AG04450 (cell line): ENCODE data around the gene PLK5. TPM values are rescaled to one million over a fixed set of nuclear protein-coding genes. Genes with fewer than 3 reads are reported as not detected.
"Not testable (repeated sequence)": the region's sequence is repeated elsewhere in the genome, so short reads cannot be mapped to it uniquely, and the experiment has no call there.

Source experiments
- CTCF ChIA-PET: fragments of 300-600, 350-600 bp; formaldehyde crosslinking; extraction: SDS; loops from one replicate; lab custom pipeline; 2022; ENCODE audit warnings: antibody characterized with exemption, inconsistent platforms; lab: Charles Lee
- POLR2A ChIA-PET: fragments of 350-600 bp; formaldehyde crosslinking; extraction: SDS; loops from one replicate; lab custom pipeline; 2021; ENCODE audit warnings: antibody characterized with exemption, inconsistent platforms; lab: Yijun Ruan, JAX
- DNase-seq: peaks from one replicate; pipeline ENCODE4 v3.0.0-alpha.2; 2011; ENCODE audit warnings: low read depth, low spot score
- H3K27ac ChIP-seq: one replicate; pipeline ENCODE4 v1.5.1; 2012; ENCODE audit warnings: low read depth, low read length, control low read depth
- H3K27me3 ChIP-seq: one replicate; pipeline ENCODE4 v1.6.0; 2012; ENCODE audit warnings: low read length; ENCODE audit not compliant: control insufficient read depth, insufficient read depth
- H3K4me3 ChIP-seq: 2 replicates; pipeline ENCODE4 v1.5.1; 2011; ENCODE audit warnings: mild to moderate bottlenecking, low read depth, low read length, control low read depth
- H3K9me3 ChIP-seq: 2 replicates; pipeline ENCODE4 v1.5.1; 2012; ENCODE audit warnings: low read length; ENCODE audit not compliant: control insufficient read depth, insufficient read depth
- CTCF ChIP-seq: IDR thresholded peaks from 2 replicates; pipeline ENCODE4 v1.5.1; 2011; ENCODE audit warnings: low read depth, low read length, control low read depth, inconsistent platforms
- polyA minus RNA-seq: library from RNA; depleted of rRNA, polyadenylated mRNA; stranded (reverse); fragments of >200 nt; gene quantifications from 2 replicates; pipeline ENCODE4 v1.2.3, GENCODE V29; 2011; rRNA and poly(A)+ RNA removed
- polyA plus RNA-seq: library from polyadenylated mRNA; depleted of rRNA; stranded (reverse); fragments of >200 nt; gene quantifications from 2 replicates; pipeline ENCODE4 v1.2.3, GENCODE V29; 2011; rRNA removed

Gene PLK5
- polyA plus RNA-seq (not detected in 2 replicates), polyA minus RNA-seq (not detected in 2 replicates)

GRCh38 chr19:1523412-1524286 is at the start of gene PLK5:
Gene PLK5 (plus strand): TSS chr19:1524077. CDS start chr19:1526997, 2,920 bp downstream.
- POLR2A ChIA-PET = no interaction called here
- Histone ChIP-seq H3K27ac (no peak within 1 kb of the TSS), H3K9me3 (peaks cover 5% of the 10 kb centered on the region; the same call in 1 of the 2 replicates), H3K4me3 (no peak within 1 kb of the TSS), H3K27me3 (peaks cover 27% of the 10 kb centered on the region)
- CTCF ChIA-PET = no interaction called here
- no peak for DNase-seq
- TF ChIP-seq CTCF = no peak

- no peak overlapping the region for H3K27ac ChIP-seq
- POLR2A ChIA-PET = no interaction called here
- peaks cover 36% of the 10 kb centered on the region for H3K27me3 ChIP-seq
- H3K9me3 ChIP-seq = no peaks in the 10 kb centered on the region; the same call in 1 of the 2 replicates
- TF ChIP-seq CTCF = no peak
- H3K4me3 ChIP-seq = no peak overlapping the region
- DNase-seq = no peak
- CTCF ChIA-PET = interaction anchor here (0.6 kb wide), 1 partner anchor 177 kb away, joined by 3 read pairs; no protein-coding TSS in a partner anchor
Observed at GRCh38 chr19:1474765-1475351, 49.0 kb upstream of the PLK5 start.

GRCh38 chr19:1475751-1476437 is 48.0 kb upstream of the PLK5 start:
- Histone ChIP-seq H3K4me3 (no peak overlapping the region), H3K27me3 (peaks cover 26% of the 10 kb centered on the region), H3K27ac (no peak overlapping the region), H3K9me3 (no peaks in the 10 kb centered on the region; the same call in 1 of the 2 replicates)
- DNase-seq = no peak
- POLR2A ChIA-PET = no interaction called here
- CTCF ChIA-PET = interaction anchor here (0.6 kb wide), 1 partner anchor 178 kb away, joined by 3 read pairs; no protein-coding TSS in a partner anchor
- no peak for TF ChIP-seq CTCF

GRCh38 chr19:1477056-1477455 is 46.8 kb upstream of the PLK5 start:
- DNase-seq, POLR2A ChIA-PET, H3K9me3 ChIP-seq, H3K4me3 ChIP-seq, H3K27ac ChIP-seq, CTCF ChIA-PET: not testable (repeated sequence)
- peaks cover 14% of the 10 kb centered on the region for H3K27me3 ChIP-seq

- no peak for TF ChIP-seq CTCF
- ChIA-PET POLR2A (no interaction called here), CTCF (no interaction called here)
Observed at GRCh38 chr19:1478934-1479707, 44.8 kb upstream of the PLK5 start, which contains the start of gene C19orf25. Gene C19orf25 (minus strand): TSS chr19:1479215. CDS start chr19:1478903, 312 bp downstream.

More at GRCh38 chr19:1478934-1479707, 44.8 kb upstream of the PLK5 start, which contains the start of gene C19orf25:
- Histone ChIP-seq H3K9me3 (no peaks in the 10 kb centered on the region; the same call in 1 of the 2 replicates), H3K4me3 (peak within 1 kb of the TSS; percentile 88), H3K27me3 (no peaks in the 10 kb centered on the region), H3K27ac (peak within 1 kb of the TSS; percentile 47)
- DNase-seq = peak; percentile 78
